Parathyroid adenoma (tissue), 2 donors: Measurements from ENCODE around the gene MPPED1.

Experiments used
- H2AFZ ChIP-seq: fragments of 300-600 bp; sonication (generic); one replicate; pipeline ENCODE4 v1.7.0; 2017; ENCODE audit warnings: antibody characterized with exemption, mild to moderate bottlenecking
- H3K27ac ChIP-seq: fragments of 300-600 bp; sonication (generic); one replicate; pipeline ENCODE4 v1.7.0; 2017
- H3K27me3 ChIP-seq: fragments of 300-600 bp; sonication (generic); one replicate; pipeline ENCODE4 v1.7.0; 2017; ENCODE audit warnings: low read length; ENCODE audit not compliant: control insufficient read depth, insufficient read depth
- H3K36me3 ChIP-seq: fragments of 300-600 bp; sonication (generic); one replicate; pipeline ENCODE4 v1.7.0; 2017; ENCODE audit warnings: low read length; ENCODE audit not compliant: control insufficient read depth, insufficient read depth
- H3K4me1 ChIP-seq: fragments of 300-600 bp; sonication (generic); one replicate; pipeline ENCODE4 v1.7.0; 2017; ENCODE audit warnings: control low read depth
- H3K4me2 ChIP-seq: fragments of 300-600 bp; sonication (generic); one replicate; pipeline ENCODE4 v1.7.0; 2017; ENCODE audit warnings: low read length
- H3K4me3 ChIP-seq: fragments of 300-600 bp; sonication (generic); one replicate; pipeline ENCODE4 v1.7.0; 2017; ENCODE audit warnings: low read depth, low read length
- H3K79me2 ChIP-seq: fragments of 300-600 bp; sonication (generic); one replicate; pipeline ENCODE4 v1.7.0; 2017; ENCODE audit warnings: control low read depth
- H3K9ac ChIP-seq: fragments of 300-600 bp; sonication (generic); one replicate; pipeline ENCODE4 v1.7.0; 2017; ENCODE audit warnings: mild to moderate bottlenecking
- H3K9me3 ChIP-seq: fragments of 300-600 bp; sonication (generic); one replicate; pipeline ENCODE4 v1.7.0; 2017; ENCODE audit warnings: low read length; ENCODE audit not compliant: control insufficient read depth
- TF ChIP-seq, protein P1 (sequence below): fragments of 300-600 bp; sonication (generic); IDR thresholded peaks from one replicate; pipeline ENCODE4 v1.7.0; 2017; ENCODE audit warnings: antibody characterized with exemption, mild to moderate bottlenecking
- donor health status: primary hyperparathyroidism.

The MPPED1 gene

GRCh38 chr22:43516386-43516785 lies 104.6 kb downstream of the MPPED1 start:
- no peak overlapping the region for H2AFZ ChIP-seq
- H3K9ac ChIP-seq, result no peak overlapping the region
- TF ChIP-seq, protein P1, sequence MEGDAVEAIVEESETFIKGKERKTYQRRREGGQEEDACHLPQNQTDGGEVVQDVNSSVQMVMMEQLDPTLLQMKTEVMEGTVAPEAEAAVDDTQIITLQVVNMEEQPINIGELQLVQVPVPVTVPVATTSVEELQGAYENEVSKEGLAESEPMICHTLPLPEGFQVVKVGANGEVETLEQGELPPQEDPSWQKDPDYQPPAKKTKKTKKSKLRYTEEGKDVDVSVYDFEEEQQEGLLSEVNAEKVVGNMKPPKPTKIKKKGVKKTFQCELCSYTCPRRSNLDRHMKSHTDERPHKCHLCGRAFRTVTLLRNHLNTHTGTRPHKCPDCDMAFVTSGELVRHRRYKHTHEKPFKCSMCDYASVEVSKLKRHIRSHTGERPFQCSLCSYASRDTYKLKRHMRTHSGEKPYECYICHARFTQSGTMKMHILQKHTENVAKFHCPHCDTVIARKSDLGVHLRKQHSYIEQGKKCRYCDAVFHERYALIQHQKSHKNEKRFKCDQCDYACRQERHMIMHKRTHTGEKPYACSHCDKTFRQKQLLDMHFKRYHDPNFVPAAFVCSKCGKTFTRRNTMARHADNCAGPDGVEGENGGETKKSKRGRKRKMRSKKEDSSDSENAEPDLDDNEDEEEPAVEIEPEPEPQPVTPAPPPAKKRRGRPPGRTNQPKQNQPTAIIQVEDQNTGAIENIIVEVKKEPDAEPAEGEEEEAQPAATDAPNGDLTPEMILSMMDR, result no peak
- no peaks in the 10 kb centered on the region for H3K36me3 ChIP-seq
- H3K27ac ChIP-seq, result no peak overlapping the region
- H3K27me3 ChIP-seq, result no peaks in the 10 kb centered on the region
- no peaks in the 10 kb centered on the region for H3K4me1 ChIP-seq
- H3K79me2 ChIP-seq, result no peaks in the 10 kb centered on the region
- H3K9me3 ChIP-seq, result no peaks in the 10 kb centered on the region
- no peak overlapping the region for H3K4me3 ChIP-seq
- H3K4me2 ChIP-seq, result no peak overlapping the region

- Histone ChIP-seq H2AFZ (no peak overlapping the region), H3K9me3 (no peaks in the 10 kb centered on the region), H3K36me3 (no peaks in the 10 kb centered on the region), H3K9ac (no peak overlapping the region), H3K79me2 (no peaks in the 10 kb centered on the region), H3K4me1 (no peaks in the 10 kb centered on the region), H3K27ac (no peak overlapping the region), H3K27me3 (no peaks in the 10 kb centered on the region), H3K4me3 (no peak overlapping the region), H3K4me2 (no peak overlapping the region)
- TF ChIP-seq, protein P1, result no peak
Measured at GRCh38 chr22:43516996-43517635, 105.3 kb downstream of the MPPED1 start.

DNA sequence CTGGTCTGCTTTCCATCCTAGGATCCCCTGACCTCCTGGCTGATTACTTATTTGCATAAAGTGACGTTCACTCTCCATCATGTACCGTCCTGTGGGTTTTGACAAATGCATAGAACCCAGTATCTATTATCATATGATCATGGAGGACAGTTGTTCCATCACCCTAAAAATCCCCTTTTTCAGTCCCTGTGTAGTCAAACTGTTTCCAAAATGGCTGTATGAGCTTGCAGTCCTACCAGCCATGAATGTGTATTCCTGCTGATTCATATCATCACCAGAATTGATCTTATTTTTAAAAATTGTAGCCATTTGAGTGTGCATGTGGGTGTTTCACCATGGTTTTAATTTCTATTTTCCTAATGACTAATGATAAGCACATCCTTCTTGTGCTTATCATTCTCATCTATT lies 108.8 kb downstream of the MPPED1 start:
- TF ChIP-seq, protein P1, result no peak
- no peaks in the 10 kb centered on the region for H3K9me3 ChIP-seq
- no peaks in the 10 kb centered on the region for H3K4me1 ChIP-seq
- H3K9ac ChIP-seq, result no peak overlapping the region
- no peaks in the 10 kb centered on the region for H3K79me2 ChIP-seq
- no peak overlapping the region for H3K27ac ChIP-seq
- H3K4me2 ChIP-seq, result no peak overlapping the region
- H2AFZ ChIP-seq, result no peak overlapping the region
- H3K4me3 ChIP-seq, result no peak overlapping the region
- no peaks in the 10 kb centered on the region for H3K27me3 ChIP-seq
- H3K36me3 ChIP-seq, result no peaks in the 10 kb centered on the region

DNA sequence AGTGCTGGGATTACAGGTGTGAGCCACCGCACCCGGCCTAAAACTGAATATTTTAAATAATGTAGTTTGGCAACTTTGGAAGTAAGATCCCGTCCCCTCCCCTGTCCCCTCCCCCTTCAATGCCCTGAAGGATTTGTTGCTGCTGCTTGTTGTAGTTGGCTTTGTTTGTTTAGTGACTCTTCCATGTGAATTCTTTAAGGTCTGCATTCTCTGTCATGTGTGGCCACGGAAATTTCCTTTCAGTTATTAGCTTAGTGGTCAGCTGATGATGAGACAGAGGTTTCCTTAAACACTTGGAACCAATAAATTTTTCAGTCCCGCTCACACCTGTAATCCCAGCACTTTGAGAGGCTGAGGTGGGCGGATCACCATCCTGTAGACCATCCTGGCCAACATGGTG lies 109.9 kb downstream of the MPPED1 start:
- H3K36me3 ChIP-seq, result no peaks in the 10 kb centered on the region
- no peak overlapping the region for H3K9ac ChIP-seq
- H3K4me3 ChIP-seq, result no peak overlapping the region
- no peaks in the 10 kb centered on the region for H3K79me2 ChIP-seq
- no peak overlapping the region for H3K4me2 ChIP-seq
- no peak overlapping the region for H2AFZ ChIP-seq
- TF ChIP-seq, protein P1, result no peak
- no peak overlapping the region for H3K27ac ChIP-seq
- no peaks in the 10 kb centered on the region for H3K9me3 ChIP-seq
- H3K27me3 ChIP-seq, result no peaks in the 10 kb centered on the region
- H3K4me1 ChIP-seq, result no peaks in the 10 kb centered on the region

DNA sequence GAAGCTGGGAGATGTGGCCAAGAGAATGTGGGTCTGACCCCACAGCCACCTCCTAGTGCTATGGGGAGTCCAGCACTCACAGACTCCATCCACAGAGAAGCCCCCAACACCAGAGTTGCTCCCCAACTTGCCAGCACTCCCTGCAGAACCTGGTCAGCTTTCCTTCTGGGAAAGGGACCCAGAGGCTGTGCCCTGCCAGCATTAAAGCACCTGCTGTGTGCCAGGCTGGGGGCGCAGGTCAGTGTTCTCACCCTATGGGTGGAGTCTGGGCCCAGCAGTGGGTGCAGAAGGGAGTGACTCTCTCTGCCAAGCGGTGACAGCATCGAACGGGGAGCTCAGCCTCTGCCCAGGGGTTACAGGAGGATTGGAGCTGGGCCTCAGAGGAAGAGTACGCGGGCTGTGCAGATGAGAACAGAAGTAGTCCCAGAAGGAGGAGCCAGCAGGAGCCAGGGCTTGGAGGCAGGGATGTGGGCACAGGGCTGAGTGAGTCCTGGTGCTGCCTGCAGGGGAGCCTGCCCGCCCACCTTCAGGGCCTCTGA lies 114.4 kb downstream of the MPPED1 start:
- Histone ChIP-seq H3K27me3 (no peaks in the 10 kb centered on the region), H3K4me3 (no peak overlapping the region), H2AFZ (no peak overlapping the region), H3K27ac (no peak overlapping the region), H3K9me3 (no peaks in the 10 kb centered on the region), H3K4me2 (no peak overlapping the region), H3K4me1 (no peaks in the 10 kb centered on the region), H3K9ac (no peak overlapping the region), H3K79me2 (no peaks in the 10 kb centered on the region), H3K36me3 (no peaks in the 10 kb centered on the region)
- TF ChIP-seq, protein P1, result no peak
